GM13977 (cell line): ENCODE measurements around the gene GULP1.

Experiments
- DNase-seq: peaks from one replicate; pipeline ENCODE4 v3.0.0; 2012; ENCODE audit warnings: low spot score
- CTCF ChIP-seq: IDR thresholded peaks from 2 replicates; pipeline ENCODE4 v1.5.1; 2012; ENCODE audit warnings: mild to moderate bottlenecking, control low read depth; ENCODE audit not compliant: insufficient read depth; ENCODE audit errors: extremely low read depth, missing control alignments
- in situ Hi-C: fragments of 300-500 bp; cut with MboI; formaldehyde crosslinking; loops from one replicate; pipeline ENCODE4 v1.12.0; 2022; ENCODE audit warnings: low sequenced_read_pairs, low pct_unique_long_range_greater_than_20kb, mixed read lengths, inconsistent platforms; ENCODE audit not compliant: unreplicated experiment

The GULP1 gene

GRCh38 chr2:188415754-188416083, 124.0 kb downstream of the GULP1 start:
- TF ChIP-seq CTCF: no peak
- DNase-seq: no peak
- in situ Hi-C loops: no loop called here

- no peak for DNase-seq
- in situ Hi-C loops: no loop called here
- no peak for TF ChIP-seq CTCF
Measured at GRCh38 chr2:188416367-188416766, 124.7 kb downstream of the GULP1 start.

- DNase-seq: no peak
- TF ChIP-seq CTCF: peak; percentile 0
- in situ Hi-C loops: no loop called here
Measured at GRCh38 chr2:188422726-188423125, 131.1 kb downstream of the GULP1 start.

- DNase-seq: no peak
- TF ChIP-seq CTCF: no peak
- in situ Hi-C loops: no loop called here
Measured at GRCh38 chr2:188425266-188425665, 133.6 kb downstream of the GULP1 start.

GRCh38 chr2:188426121-188426520, 134.4 kb downstream of the GULP1 start:
- in situ Hi-C loops: no loop called here
- no peak for TF ChIP-seq CTCF
- no peak for DNase-seq

GRCh38 chr2:188430705-188431104, 139.0 kb downstream of the GULP1 start:
- TF ChIP-seq CTCF: no peak
- DNase-seq: no peak
- in situ Hi-C loops: no loop called here

GRCh38 chr2:188434018-188434417, 142.3 kb downstream of the GULP1 start:
- in situ Hi-C loops: no loop called here
- no peak for TF ChIP-seq CTCF

More at GRCh38 chr2:188434018-188434417, 142.3 kb downstream of the GULP1 start:
- no peak for DNase-seq
